Measurements from ENCODE around the gene PLCD1.
A peak's percentile ranks its signal among the peaks of the same experiment; 100 is the strongest.
"Not testable (repeated sequence)": the region's sequence is repeated elsewhere in the genome, so short reads cannot be mapped to it uniquely, and the experiment has no call there.

The PLCD1 gene

GRCh38 chr3:37984051-37984450, 45.4 kb downstream of the PLCD1 start:
- DNase-seq = no peak

- DNase-seq = peak; percentile 3
These were observed 47.1 kb downstream of the PLCD1 start for GRCh38 chr3:37982331-37982730.

GRCh38 chr3:37981348-37981664, 48.1 kb downstream of the PLCD1 start:
- DNase-seq = peak; percentile 3

GRCh38 chr3:37980462-37981347, 48.7 kb downstream of the PLCD1 start:
- DNase-seq = peak; percentile 40

- DNase-seq = no peak
These were observed 49.6 kb downstream of the PLCD1 start for GRCh38 chr3:37979541-37980461.

- peak; percentile 85 for DNase-seq
These were observed 55.0 kb downstream of the PLCD1 start for GRCh38 chr3:37974121-37975083.

GRCh38 chr3:37973246-37974054, 56.0 kb downstream of the PLCD1 start:
- DNase-seq = no peak

- DNase-seq = not testable (repeated sequence)
These were observed 57.4 kb downstream of the PLCD1 start for GRCh38 chr3:37972056-37972455.

GRCh38 chr3:37971467-37971866, 58.0 kb downstream of the PLCD1 start:
- DNase-seq = no peak

- DNase-seq = no peak
These were observed 58.6 kb downstream of the PLCD1 start for GRCh38 chr3:37970802-37971201.

- DNase-seq = no peak
These were observed 59.8 kb downstream of the PLCD1 start for GRCh38 chr3:37969596-37970100.

- DNase-seq = no peak
These were observed 60.4 kb downstream of the PLCD1 start for GRCh38 chr3:37968813-37969595.

GRCh38 chr3:37968199-37968598, 61.2 kb downstream of the PLCD1 start:
- DNase-seq = no peak

GRCh38 chr3:37967260-37967881, 62.1 kb downstream of the PLCD1 start:
- peak; percentile 79 for DNase-seq

GRCh38 chr3:37964716-37965115, 64.7 kb downstream of the PLCD1 start:
- no peak for DNase-seq

- DNase-seq = no peak
These were observed 65.3 kb downstream of the PLCD1 start for GRCh38 chr3:37964146-37964545.

GRCh38 chr3:37963635-37964034, 65.8 kb downstream of the PLCD1 start:
- no peak for DNase-seq

- DNase-seq = no peak
These were observed 66.4 kb downstream of the PLCD1 start for GRCh38 chr3:37963016-37963415.

GRCh38 chr3:37961622-37962431, 67.6 kb downstream of the PLCD1 start:
- DNase-seq = no peak

All from activated CD8-positive, alpha-beta memory T cell treated with anti-CD3 and anti-CD28 coated beads for 24 hours (primary cell).